Lower lobe of right lung (tissue), 2 donors: ENCODE measurements around the gene GLCE. TPM values are rescaled to one million over a fixed set of nuclear protein-coding genes. Genes with fewer than 3 reads are reported as not detected.

Experiments
- ATAC-seq, 2 donors: fragments of 200-7000 bp; cut with Tn5 transposase; one replicate each; pipeline ENCODE4 v1.9.1; 2020 to 2022; ENCODE audit warnings: mild to moderate bottlenecking in 2 of 2, moderate library complexity in 2 of 2
- DNase-seq: peaks from one replicate; pipeline ENCODE4 v3.0.0-alpha.2; 2020
- H3K27ac ChIP-seq: fragments of 200-600 bp; one replicate; pipeline ENCODE4 v1.8.0; 2022
- H3K27me3 ChIP-seq: fragments of 200-600 bp; one replicate; pipeline ENCODE4 v1.8.0; 2022; ENCODE audit warnings: low read depth
- H3K36me3 ChIP-seq: fragments of 200-600 bp; one replicate; pipeline ENCODE4 v1.8.0; 2022; ENCODE audit warnings: mild to moderate bottlenecking
- H3K4me1 ChIP-seq: fragments of 200-600 bp; one replicate; pipeline ENCODE4 v1.8.0; 2022
- H3K4me3 ChIP-seq: fragments of 200-600 bp; one replicate; pipeline ENCODE4 v1.8.0; 2022; ENCODE audit warnings: mild to moderate bottlenecking
- H3K9me3 ChIP-seq: fragments of 200-600 bp; one replicate; pipeline ENCODE4 v1.8.0; 2022
- CTCF ChIP-seq: fragments of 200-600 bp; IDR thresholded peaks from one replicate; pipeline ENCODE4 v1.8.0; 2022; ENCODE audit warnings: antibody characterized with exemption, mild to moderate bottlenecking
- intact Hi-C: fragments of 100-400 bp; cut with DNase I; formaldehyde crosslinking; loops from one replicate; pipeline ENCODE4 v1.11.0; 2022
- total RNA-seq: library from RNA; stranded (reverse); fragmentation: NEBNext Ultra II Directional; extraction: Animal tissue kit (Norgen Biotek cat#: 25700); gene quantifications from one replicate; pipeline ENCODE4 v1.2.1, GENCODE V29; 2021
- donor health status: DM: no; HTN: yes; CAD: no; lungs with severe emphysema.

GLCE gene
- total RNA-seq, 1 donor from 2014 or later, result 19.0 TPM

DNA sequence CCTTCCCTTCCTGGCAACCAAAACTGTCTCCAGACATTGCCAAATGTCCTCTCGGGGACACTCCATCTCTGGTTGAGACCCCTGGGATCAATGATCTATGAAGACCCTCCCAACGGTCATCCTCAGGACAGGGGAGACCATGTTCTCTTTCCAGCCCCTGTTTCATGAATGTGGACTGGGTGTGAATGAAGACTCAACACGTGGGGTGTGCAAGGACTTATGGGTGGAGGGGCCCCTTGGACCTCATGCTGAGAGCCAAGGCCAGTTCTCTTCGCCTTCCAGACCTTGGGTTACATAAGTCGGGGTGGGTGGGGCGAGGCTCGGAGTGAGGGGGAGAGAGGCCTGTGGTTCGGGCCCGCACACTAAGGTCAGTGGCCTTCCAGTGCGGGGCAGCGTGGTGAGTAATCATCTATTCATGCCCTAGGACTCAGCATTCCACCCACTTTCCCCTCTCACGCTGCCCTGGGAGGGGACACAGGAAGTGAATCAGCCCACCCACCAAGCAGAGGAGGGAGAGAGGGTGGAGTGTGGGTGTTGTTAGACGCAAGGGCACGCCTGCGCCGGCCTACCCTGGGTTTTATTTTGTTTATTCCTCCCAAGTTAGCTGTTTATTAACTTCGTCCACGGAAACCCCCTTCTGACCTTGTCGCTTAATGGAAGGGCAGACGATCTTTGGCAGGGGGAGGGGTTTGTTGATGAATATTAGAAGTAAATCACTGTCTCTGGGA is 144.9 kb downstream of the GLCE start:
- no peaks in the 10 kb centered on the region for H3K27me3 ChIP-seq
- H3K27ac ChIP-seq, result peak overlapping the region; percentile 33
- intact Hi-C loops, result no loop called here
- peak; percentile 79 to 80 for ATAC-seq
- peak; percentile 74 for DNase-seq
- no peak for TF ChIP-seq CTCF
- peaks cover 22% of the 10 kb centered on the region for H3K4me1 ChIP-seq
- H3K36me3 ChIP-seq, result no peaks in the 10 kb centered on the region
- no peak overlapping the region for H3K4me3 ChIP-seq
- H3K9me3 ChIP-seq, result no peaks in the 10 kb centered on the region

DNA sequence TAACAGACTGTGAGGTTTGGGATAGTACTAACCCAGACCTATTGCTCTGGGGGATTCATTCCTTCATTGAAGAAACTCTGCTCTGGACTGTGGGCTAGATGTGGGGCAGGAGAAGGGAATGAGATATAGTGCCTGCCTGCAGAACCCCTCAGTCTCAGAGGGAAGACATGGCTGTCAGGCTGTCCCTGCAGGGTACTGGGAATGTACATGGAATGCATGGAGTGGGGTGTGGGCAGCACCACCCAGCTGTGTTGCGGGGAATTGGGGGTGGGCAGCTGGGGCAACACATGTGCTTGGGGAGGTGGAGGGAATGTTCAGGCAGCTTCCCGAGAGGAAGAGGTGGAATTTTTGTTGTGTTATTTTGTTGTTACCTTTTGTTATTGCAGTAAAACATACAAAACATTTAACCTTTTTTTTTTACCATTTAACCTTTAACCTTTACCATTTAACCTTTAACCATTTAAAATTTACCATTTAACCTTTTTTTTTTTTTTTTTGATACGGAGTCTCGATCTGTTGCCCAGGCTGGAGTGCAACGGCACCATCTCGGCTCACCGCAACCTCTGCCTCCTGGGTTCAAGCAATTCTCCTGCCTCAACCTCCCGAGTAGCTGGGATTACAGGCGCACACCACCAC is 145.6 kb downstream of the GLCE start:
- Histone ChIP-seq H3K27me3 (no peaks in the 10 kb centered on the region), H3K4me3 (no peak overlapping the region), H3K36me3 (no peaks in the 10 kb centered on the region), H3K9me3 (no peaks in the 10 kb centered on the region), H3K4me1 (peaks cover 22% of the 10 kb centered on the region), H3K27ac (peak overlapping the region; percentile 33)
- intact Hi-C loops, result no loop called here
- no peak for DNase-seq
- TF ChIP-seq CTCF, result no peak
- ATAC-seq, result no peak

DNA sequence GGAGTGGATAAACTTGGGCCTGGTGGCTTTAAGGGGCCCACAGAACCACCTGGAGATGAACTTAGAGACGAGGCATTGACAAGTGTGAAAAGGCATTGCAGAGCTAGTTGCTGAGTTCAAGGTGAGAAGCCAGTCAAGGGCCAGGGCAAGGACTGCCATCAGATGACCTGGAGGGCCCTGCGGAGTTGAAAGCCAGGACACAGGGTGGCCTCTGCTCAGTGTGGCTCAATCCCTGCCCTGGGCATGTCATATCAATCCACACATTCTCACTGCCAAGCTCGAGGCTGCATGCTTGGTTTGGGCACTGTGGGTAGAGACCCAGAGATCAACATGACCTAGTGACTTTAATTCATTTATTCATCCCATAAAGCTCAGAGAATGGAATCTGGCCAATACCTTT is 147.5 kb downstream of the GLCE start:
- ATAC-seq (no peak), DNase-seq (no peak)
- H3K4me3 ChIP-seq, result no peak overlapping the region
- no peaks in the 10 kb centered on the region for H3K27me3 ChIP-seq
- H3K36me3 ChIP-seq, result no peaks in the 10 kb centered on the region
- H3K27ac ChIP-seq, result no peak overlapping the region
- peaks cover 22% of the 10 kb centered on the region for H3K4me1 ChIP-seq
- TF ChIP-seq CTCF, result no peak
- intact Hi-C loops, result no loop called here
- no peaks in the 10 kb centered on the region for H3K9me3 ChIP-seq

GRCh38 chr15:69308949-69309348 is 148.5 kb downstream of the GLCE start:
- no peak for TF ChIP-seq CTCF
- H3K27me3 ChIP-seq, result no peaks in the 10 kb centered on the region
- no peak for ATAC-seq
- no peaks in the 10 kb centered on the region for H3K36me3 ChIP-seq
- no peak overlapping the region for H3K27ac ChIP-seq
- no peak for DNase-seq
- no peaks in the 10 kb centered on the region for H3K9me3 ChIP-seq
- no peak overlapping the region for H3K4me3 ChIP-seq
- peaks cover 22% of the 10 kb centered on the region for H3K4me1 ChIP-seq
- intact Hi-C loops, result no loop called here

DNA sequence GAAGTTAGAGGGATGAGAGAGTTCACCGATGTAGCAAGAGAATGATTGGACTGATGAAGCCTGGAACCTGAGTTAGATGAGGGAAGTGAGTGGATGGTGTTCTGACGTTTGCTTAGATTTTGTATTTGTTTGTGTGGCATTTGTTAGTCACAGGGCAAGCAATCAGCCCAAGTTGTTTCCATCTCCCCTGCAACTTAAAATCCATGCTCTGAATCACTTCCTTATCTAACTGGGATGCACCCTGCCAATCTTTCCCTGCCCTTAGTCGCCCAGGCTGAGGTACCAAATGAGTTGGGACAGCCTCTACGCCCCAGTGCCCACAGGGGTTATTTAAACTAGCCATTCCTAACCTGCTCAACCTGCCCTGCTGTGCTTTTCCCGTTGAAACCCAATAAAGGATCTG is 150.9 kb downstream of the GLCE start:
- intact Hi-C loops, result no loop called here
- Histone ChIP-seq H3K27me3 (no peaks in the 10 kb centered on the region), H3K9me3 (no peaks in the 10 kb centered on the region), H3K27ac (no peak overlapping the region), H3K36me3 (no peaks in the 10 kb centered on the region), H3K4me3 (no peak overlapping the region), H3K4me1 (peaks cover 6% of the 10 kb centered on the region)
- no peak for DNase-seq
- TF ChIP-seq CTCF, result no peak
- ATAC-seq, result no peak
